UCSD-AML1 (cell line): ENCODE measurements around the gene MARCO.

Experiments used
- DNase-seq: peaks from one replicate; lab custom pipeline; 2025; ENCODE audit not compliant: unreplicated experiment; lab: John Stamatoyannopoulos, UW

MARCO gene

GRCh38 chr2:118973542-118973951 lies 31.6 kb downstream of the MARCO start:
- no peak for DNase-seq

- no peak for DNase-seq
Observed at GRCh38 chr2:118974103-118974993, 32.4 kb downstream of the MARCO start.

- DNase-seq: no peak
Observed at GRCh38 chr2:118975133-118975532, 33.1 kb downstream of the MARCO start.

GRCh38 chr2:118978064-118978463 lies 36.1 kb downstream of the MARCO start:
- DNase-seq: no peak

- DNase-seq: no peak
Observed at GRCh38 chr2:118979152-118979861, 37.3 kb downstream of the MARCO start.

- DNase-seq: no peak
Observed at GRCh38 chr2:118980022-118980421, 38.0 kb downstream of the MARCO start.

- DNase-seq: no peak
Observed at GRCh38 chr2:118980573-118980972, 38.6 kb downstream of the MARCO start.

- DNase-seq: no peak
Observed at GRCh38 chr2:118981632-118982031, 39.6 kb downstream of the MARCO start.

GRCh38 chr2:118982039-118982438 lies 40.0 kb downstream of the MARCO start:
- no peak for DNase-seq

GRCh38 chr2:118983133-118983532 lies 41.1 kb downstream of the MARCO start:
- DNase-seq: no peak

- no peak for DNase-seq
Observed at GRCh38 chr2:118983915-118984314, 41.9 kb downstream of the MARCO start.

- DNase-seq: no peak
Observed at GRCh38 chr2:118986738-118987137, 44.7 kb downstream of the MARCO start.

GRCh38 chr2:118987886-118988285 lies 45.9 kb downstream of the MARCO start:
- no peak for DNase-seq

- no peak for DNase-seq
Observed at GRCh38 chr2:118988706-118989105, 46.7 kb downstream of the MARCO start.

GRCh38 chr2:118989481-118989880 lies 47.5 kb downstream of the MARCO start:
- DNase-seq: no peak

GRCh38 chr2:118990757-118991545 lies 49.0 kb downstream of the MARCO start:
- no peak for DNase-seq

GRCh38 chr2:118991554-118991953 lies 49.6 kb downstream of the MARCO start:
- DNase-seq: no peak

GRCh38 chr2:118992740-118993391 lies 50.9 kb downstream of the MARCO start:
- no peak for DNase-seq

- DNase-seq: no peak
Observed at GRCh38 chr2:118993392-118993752, 51.4 kb downstream of the MARCO start.

- no peak for DNase-seq
Observed at GRCh38 chr2:118994172-118994700, 52.2 kb downstream of the MARCO start.

GRCh38 chr2:118994778-118995177 lies 52.8 kb downstream of the MARCO start:
- DNase-seq: no peak
